Measurements from ENCODE around the gene PTTG1IP.

Gene PTTG1IP

GRCh38 chr21:44818640-44819011 lies 54.9 kb downstream of the PTTG1IP start:
- peak overlapping the region; percentile 66 for H3K4me3 ChIP-seq (replicated peaks; ENCODE audit: low read depth, low read length)
- no peak for TF ChIP-seq CTCF (IDR thresholded peaks at IDR 0.05; ENCODE audit: low read depth, low read length, missing control alignments)

GRCh38 chr21:44817914-44818639 lies 55.4 kb downstream of the PTTG1IP start, which contains the start of gene SUMO3:
Gene SUMO3, minus strand, starts transcription at chr21:44818062. Its CDS starts 94 bp downstream, at chr21:44817968.
- TF ChIP-seq CTCF (IDR thresholded peaks at IDR 0.05; ENCODE audit: low read depth, low read length, missing control alignments) = no peak
- DNase-seq (ENCODE audit: extremely low read depth, low read depth) = no peak
- peak within 1 kb of the TSS; percentile 66 for H3K4me3 ChIP-seq (replicated peaks; ENCODE audit: low read depth, low read length)

More at GRCh38 chr21:44818640-44819011, 54.9 kb downstream of the PTTG1IP start:
- no peak for DNase-seq (ENCODE audit: extremely low read depth, low read depth)

- peak; percentile 58 for DNase-seq (ENCODE audit: extremely low read depth, low read depth)
- H3K4me3 ChIP-seq (replicated peaks; ENCODE audit: low read depth, low read length) = peak overlapping the region; percentile 66
- TF ChIP-seq CTCF (IDR thresholded peaks at IDR 0.05; ENCODE audit: low read depth, low read length, missing control alignments) = no peak
Observed at GRCh38 chr21:44817506-44817880, 56.0 kb downstream of the PTTG1IP start.

- no peak for DNase-seq (ENCODE audit: extremely low read depth, low read depth)
- peak overlapping the region; percentile 66 for H3K4me3 ChIP-seq (replicated peaks; ENCODE audit: low read depth, low read length)
- no peak for TF ChIP-seq CTCF (IDR thresholded peaks at IDR 0.05; ENCODE audit: low read depth, low read length, missing control alignments)
Observed at GRCh38 chr21:44816761-44817505, 56.6 kb downstream of the PTTG1IP start.

GRCh38 chr21:44815852-44816628 lies 57.5 kb downstream of the PTTG1IP start:
- H3K4me3 ChIP-seq (replicated peaks; ENCODE audit: low read depth, low read length) = peak overlapping the region; percentile 25
- DNase-seq (ENCODE audit: extremely low read depth, low read depth) = no peak
- TF ChIP-seq CTCF (IDR thresholded peaks at IDR 0.05; ENCODE audit: low read depth, low read length, missing control alignments) = no peak

GRCh38 chr21:44815225-44815624 lies 58.3 kb downstream of the PTTG1IP start:
- TF ChIP-seq CTCF (IDR thresholded peaks at IDR 0.05; ENCODE audit: low read depth, low read length, missing control alignments) = no peak
- DNase-seq (ENCODE audit: extremely low read depth, low read depth) = no peak
- H3K4me3 ChIP-seq (replicated peaks; ENCODE audit: low read depth, low read length) = no peak overlapping the region
